Loucy (cell line): ENCODE data around the gene ZSWIM4.

Experiments used
- EZH2phosphoT487 ChIP-seq: fragments of 200-600 bp; IDR thresholded peaks from 2 replicates; pipeline ENCODE4 v1.6.1; 2018; ENCODE audit warnings: antibody characterized with exemption, mild to moderate bottlenecking, moderate library complexity, borderline replicate concordance
- TF ChIP-seq, protein P1 (sequence below): fragments of 200-600 bp; sonication (generic); conservative IDR thresholded peaks from 2 replicates; pipeline ENCODE4 v1.5.1; 2014; ENCODE audit warnings: mild to moderate bottlenecking, antibody characterized with exemption, low read length

DNA sequence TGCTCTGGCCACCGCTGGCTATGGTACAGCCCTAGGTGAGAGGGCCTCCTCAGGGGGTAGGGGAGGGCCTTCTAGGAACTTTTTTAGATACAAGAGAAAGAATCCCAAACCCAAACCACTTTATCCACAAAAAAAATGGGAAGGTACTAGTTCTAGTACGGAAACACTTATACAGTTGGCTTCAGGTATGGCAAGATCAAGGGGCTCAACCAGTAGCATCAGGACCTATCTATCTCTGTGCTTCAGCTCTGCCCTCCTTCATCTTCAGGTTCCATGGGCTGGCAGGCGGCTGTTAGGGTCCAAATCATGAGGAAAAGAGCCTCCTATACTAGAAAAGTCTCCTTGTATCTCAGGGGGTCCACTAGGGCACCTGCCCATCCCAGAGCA is 29.2 kb upstream of the ZSWIM4 start:
- TF ChIP-seq, protein P1, sequence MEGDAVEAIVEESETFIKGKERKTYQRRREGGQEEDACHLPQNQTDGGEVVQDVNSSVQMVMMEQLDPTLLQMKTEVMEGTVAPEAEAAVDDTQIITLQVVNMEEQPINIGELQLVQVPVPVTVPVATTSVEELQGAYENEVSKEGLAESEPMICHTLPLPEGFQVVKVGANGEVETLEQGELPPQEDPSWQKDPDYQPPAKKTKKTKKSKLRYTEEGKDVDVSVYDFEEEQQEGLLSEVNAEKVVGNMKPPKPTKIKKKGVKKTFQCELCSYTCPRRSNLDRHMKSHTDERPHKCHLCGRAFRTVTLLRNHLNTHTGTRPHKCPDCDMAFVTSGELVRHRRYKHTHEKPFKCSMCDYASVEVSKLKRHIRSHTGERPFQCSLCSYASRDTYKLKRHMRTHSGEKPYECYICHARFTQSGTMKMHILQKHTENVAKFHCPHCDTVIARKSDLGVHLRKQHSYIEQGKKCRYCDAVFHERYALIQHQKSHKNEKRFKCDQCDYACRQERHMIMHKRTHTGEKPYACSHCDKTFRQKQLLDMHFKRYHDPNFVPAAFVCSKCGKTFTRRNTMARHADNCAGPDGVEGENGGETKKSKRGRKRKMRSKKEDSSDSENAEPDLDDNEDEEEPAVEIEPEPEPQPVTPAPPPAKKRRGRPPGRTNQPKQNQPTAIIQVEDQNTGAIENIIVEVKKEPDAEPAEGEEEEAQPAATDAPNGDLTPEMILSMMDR = no peak
- TF ChIP-seq EZH2phosphoT487 = no peak
